Panc1 (cell line): ENCODE results near the gene PLK5.

Source experiments
- POLR2AphosphoS5 ChIP-seq: IDR thresholded peaks from 2 replicates; pipeline ENCODE4 v1.6.1; 2012; ENCODE audit warnings: mild to moderate bottlenecking, low read depth, low read length, moderate library complexity
- TF ChIP-seq, protein P1 (sequence below), 2 experiments: IDR thresholded peaks; 2 replicates each; pipeline ENCODE4 v1.6.1; 2011 to 2012; ENCODE audit warnings: low read depth in 2 of 2, control low read depth in 1 of 2, low read length in 1 of 2, mild to moderate bottlenecking in 1 of 2, moderate library complexity in 1 of 2; ENCODE audit not compliant: insufficient read depth in 1 of 2
- TF ChIP-seq, protein P2 (sequence below): fragments of 450-650 bp; IDR thresholded peaks from 2 replicates; pipeline ENCODE4 v1.5.1; 2017; ENCODE audit warnings: mild to moderate bottlenecking

DNA sequence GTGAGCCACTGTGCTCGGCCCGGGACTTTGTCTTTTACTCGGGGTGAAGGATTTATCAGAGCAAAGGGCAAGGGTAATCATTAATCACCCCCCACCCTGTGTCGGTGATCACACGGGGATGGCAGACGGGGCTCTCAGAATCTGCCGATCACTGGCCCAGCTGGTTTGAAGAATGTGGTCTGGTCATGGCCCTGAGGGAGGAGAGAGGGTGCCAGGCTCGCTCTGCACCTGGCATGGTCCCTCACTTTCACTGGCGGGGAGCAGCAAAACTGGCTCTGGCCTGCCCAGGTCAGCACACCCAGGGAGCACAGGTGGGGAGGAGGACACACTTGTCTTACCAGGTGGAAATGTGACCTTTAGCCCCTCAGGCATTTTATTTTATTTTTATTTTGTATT, 22.7 kb upstream of the PLK5 start:
- TF ChIP-seq, protein P1, sequence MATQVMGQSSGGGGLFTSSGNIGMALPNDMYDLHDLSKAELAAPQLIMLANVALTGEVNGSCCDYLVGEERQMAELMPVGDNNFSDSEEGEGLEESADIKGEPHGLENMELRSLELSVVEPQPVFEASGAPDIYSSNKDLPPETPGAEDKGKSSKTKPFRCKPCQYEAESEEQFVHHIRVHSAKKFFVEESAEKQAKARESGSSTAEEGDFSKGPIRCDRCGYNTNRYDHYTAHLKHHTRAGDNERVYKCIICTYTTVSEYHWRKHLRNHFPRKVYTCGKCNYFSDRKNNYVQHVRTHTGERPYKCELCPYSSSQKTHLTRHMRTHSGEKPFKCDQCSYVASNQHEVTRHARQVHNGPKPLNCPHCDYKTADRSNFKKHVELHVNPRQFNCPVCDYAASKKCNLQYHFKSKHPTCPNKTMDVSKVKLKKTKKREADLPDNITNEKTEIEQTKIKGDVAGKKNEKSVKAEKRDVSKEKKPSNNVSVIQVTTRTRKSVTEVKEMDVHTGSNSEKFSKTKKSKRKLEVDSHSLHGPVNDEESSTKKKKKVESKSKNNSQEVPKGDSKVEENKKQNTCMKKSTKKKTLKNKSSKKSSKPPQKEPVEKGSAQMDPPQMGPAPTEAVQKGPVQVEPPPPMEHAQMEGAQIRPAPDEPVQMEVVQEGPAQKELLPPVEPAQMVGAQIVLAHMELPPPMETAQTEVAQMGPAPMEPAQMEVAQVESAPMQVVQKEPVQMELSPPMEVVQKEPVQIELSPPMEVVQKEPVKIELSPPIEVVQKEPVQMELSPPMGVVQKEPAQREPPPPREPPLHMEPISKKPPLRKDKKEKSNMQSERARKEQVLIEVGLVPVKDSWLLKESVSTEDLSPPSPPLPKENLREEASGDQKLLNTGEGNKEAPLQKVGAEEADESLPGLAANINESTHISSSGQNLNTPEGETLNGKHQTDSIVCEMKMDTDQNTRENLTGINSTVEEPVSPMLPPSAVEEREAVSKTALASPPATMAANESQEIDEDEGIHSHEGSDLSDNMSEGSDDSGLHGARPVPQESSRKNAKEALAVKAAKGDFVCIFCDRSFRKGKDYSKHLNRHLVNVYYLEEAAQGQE (IDR thresholded peaks at IDR 0.05; ENCODE audit: insufficient read depth in 1 of 2, low read depth in 2 of 2, low read length in 1 of 2) = no peak
- TF ChIP-seq, protein P2, sequence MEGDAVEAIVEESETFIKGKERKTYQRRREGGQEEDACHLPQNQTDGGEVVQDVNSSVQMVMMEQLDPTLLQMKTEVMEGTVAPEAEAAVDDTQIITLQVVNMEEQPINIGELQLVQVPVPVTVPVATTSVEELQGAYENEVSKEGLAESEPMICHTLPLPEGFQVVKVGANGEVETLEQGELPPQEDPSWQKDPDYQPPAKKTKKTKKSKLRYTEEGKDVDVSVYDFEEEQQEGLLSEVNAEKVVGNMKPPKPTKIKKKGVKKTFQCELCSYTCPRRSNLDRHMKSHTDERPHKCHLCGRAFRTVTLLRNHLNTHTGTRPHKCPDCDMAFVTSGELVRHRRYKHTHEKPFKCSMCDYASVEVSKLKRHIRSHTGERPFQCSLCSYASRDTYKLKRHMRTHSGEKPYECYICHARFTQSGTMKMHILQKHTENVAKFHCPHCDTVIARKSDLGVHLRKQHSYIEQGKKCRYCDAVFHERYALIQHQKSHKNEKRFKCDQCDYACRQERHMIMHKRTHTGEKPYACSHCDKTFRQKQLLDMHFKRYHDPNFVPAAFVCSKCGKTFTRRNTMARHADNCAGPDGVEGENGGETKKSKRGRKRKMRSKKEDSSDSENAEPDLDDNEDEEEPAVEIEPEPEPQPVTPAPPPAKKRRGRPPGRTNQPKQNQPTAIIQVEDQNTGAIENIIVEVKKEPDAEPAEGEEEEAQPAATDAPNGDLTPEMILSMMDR = no peak
- no peak for TF ChIP-seq POLR2AphosphoS5
